HUES64 (cell line): ENCODE measurements around the gene MYH9.
"Not testable (repeated sequence)": the region's sequence is repeated elsewhere in the genome, so short reads cannot be mapped to it uniquely, and the experiment has no call there.

ENCODE experiments used
- H3K27ac ChIP-seq: 2 replicates; pipeline ENCODE4 v1.7.0; 2013; ENCODE audit warnings: low read depth, low read length, inconsistent platforms
- H3K27me3 ChIP-seq: 2 replicates; pipeline ENCODE4 v1.6.1; 2013; ENCODE audit warnings: mild to moderate bottlenecking, low read length; ENCODE audit not compliant: insufficient read depth
- H3K36me3 ChIP-seq: 2 replicates; pipeline ENCODE4 v1.6.1; 2013; ENCODE audit warnings: mild to moderate bottlenecking, low read length; ENCODE audit not compliant: insufficient read depth
- H3K4me1 ChIP-seq: 2 replicates; pipeline ENCODE4 v1.6.1; 2013; ENCODE audit warnings: mild to moderate bottlenecking, low read length, moderate library complexity; ENCODE audit not compliant: insufficient read depth
- H3K4me3 ChIP-seq: 2 replicates; pipeline ENCODE4 v1.5.1; 2013; ENCODE audit warnings: mild to moderate bottlenecking, low read length, moderate library complexity
- H3K9ac ChIP-seq: 2 replicates; pipeline ENCODE4 v1.6.1; 2013; ENCODE audit warnings: mild to moderate bottlenecking, low read depth, low read length
- H3K9me3 ChIP-seq: 2 replicates; pipeline ENCODE4 v1.6.1; 2013; ENCODE audit warnings: low read depth, low read length; ENCODE audit not compliant: insufficient read depth
- WGBS: fragments of 150-250, 120-280 bp; methylation state at CpG from one replicate; pipeline ENCODE4 v1.1.7; 2013; ENCODE audit warnings: missing lambda C conversion rate; 5-methylcytosine and 5-hydroxymethylcytosine counted together

Gene MYH9

GRCh38 chr22:36424466-36424865 lies 36.7 kb upstream of the MYH9 start:
- H3K4me3 ChIP-seq, H3K4me1 ChIP-seq: not testable (repeated sequence)
- WGBS, result 88% methylated on average over 5 of the region's 5 CpGs

DNA sequence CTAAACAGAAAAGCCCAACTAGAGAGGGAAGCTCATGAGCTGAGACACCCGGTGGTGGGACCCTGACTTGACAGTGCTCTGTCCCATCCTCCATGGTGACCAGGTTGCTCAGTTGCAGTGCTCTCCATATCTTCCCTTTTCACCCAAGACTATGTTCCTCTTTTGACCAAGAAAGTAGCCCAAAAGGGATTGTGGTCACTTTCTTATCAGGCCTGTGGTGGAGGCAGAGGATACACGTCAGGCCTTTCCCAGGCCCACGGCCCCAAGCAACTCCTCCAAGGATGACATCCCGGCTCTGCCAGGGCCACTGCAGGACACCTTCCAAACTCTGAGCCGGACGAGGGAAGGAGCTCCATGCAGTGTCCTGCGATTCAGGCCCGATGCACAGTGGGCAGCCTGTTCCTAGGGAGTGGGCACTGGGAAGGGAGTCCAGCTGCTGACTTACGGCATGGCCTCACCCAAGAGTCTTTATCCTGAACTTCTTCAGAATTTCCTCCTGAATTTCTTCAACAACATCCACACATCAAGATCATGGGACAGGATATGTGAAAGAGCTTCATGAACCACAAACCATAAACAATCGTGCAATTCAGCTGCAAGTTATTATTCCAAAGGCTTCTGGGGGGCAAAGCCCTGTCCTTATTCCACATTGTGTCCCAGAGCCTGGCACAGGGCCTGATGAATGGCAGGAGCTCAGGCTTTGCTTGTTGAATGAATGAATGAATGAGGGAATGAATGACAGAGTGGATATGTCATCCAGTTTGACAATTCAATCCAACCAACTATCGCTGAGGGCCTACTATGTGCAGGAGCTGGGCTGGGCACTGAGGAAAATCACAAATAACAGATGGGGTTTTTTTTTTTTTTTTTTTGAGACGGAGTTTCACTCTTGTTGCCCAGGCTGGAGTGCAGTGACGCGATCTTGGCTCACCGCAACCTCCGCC lies 36.0 kb upstream of the MYH9 start:
- 96% methylated on average over 15 of the region's 16 CpGs for WGBS
- H3K27me3 ChIP-seq, result no peaks in the 10 kb centered on the region
- no peaks in the 10 kb centered on the region for H3K36me3 ChIP-seq
- no peak overlapping the region for H3K27ac ChIP-seq
- no peak overlapping the region for H3K4me3 ChIP-seq
- H3K4me1 ChIP-seq, result peaks cover 11% of the 10 kb centered on the region; the same call in 1 of the 2 replicates
- no peaks in the 10 kb centered on the region for H3K9me3 ChIP-seq
- no peak overlapping the region for H3K9ac ChIP-seq

More at GRCh38 chr22:36424466-36424865, 36.7 kb upstream of the MYH9 start:
- H3K27me3 ChIP-seq, H3K36me3 ChIP-seq, H3K9me3 ChIP-seq, H3K27ac ChIP-seq, H3K9ac ChIP-seq: not testable (repeated sequence)

DNA sequence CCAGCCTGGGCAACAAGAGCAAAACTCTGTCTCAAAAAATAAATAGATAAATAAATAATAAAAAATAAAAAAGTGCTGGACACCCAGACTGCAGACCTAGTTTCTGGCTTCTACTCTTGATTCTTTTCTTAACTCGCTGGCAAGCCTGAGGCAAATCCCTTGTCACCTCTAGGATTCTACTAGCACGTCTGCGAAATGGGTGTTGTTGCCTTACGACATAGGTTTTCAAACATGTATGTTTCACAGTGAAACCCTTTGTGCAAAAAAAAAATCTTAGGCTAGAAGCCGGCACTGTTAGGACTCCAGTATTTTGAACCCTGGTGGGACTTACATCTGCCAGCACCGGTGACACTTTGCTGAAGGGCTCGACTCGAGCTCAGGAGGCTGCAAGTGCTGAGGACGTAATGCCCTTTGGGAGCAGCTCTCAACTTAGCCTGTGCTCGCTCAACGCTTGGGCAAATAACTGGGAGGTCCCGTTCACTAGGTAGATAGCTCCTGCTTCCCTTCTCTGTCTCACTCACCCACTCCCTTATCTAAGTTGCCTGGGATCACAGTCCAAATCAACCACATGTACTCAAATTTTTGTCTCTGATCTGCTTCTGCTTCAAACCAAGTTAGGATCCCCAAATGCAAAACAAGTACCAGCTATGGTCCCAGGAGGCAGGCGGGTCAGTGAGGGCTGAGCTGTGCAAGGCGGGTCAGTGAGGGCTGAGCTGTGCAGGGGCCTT lies 34.7 kb upstream of the MYH9 start:
- H3K27me3 ChIP-seq, result no peaks in the 10 kb centered on the region
- no peak overlapping the region for H3K4me3 ChIP-seq
- H3K27ac ChIP-seq, result no peak overlapping the region
- no peak overlapping the region for H3K9ac ChIP-seq
- H3K4me1 ChIP-seq, result peaks cover 11% of the 10 kb centered on the region; the same call in 1 of the 2 replicates
- WGBS, result 93% methylated on average over 14 of the region's 14 CpGs
- H3K9me3 ChIP-seq, result no peaks in the 10 kb centered on the region
- no peaks in the 10 kb centered on the region for H3K36me3 ChIP-seq

- no peaks in the 10 kb centered on the region for H3K27me3 ChIP-seq
- no peaks in the 10 kb centered on the region for H3K36me3 ChIP-seq
- no peak overlapping the region for H3K4me3 ChIP-seq
- 89% methylated on average over 21 of the region's 21 CpGs for WGBS
- H3K27ac ChIP-seq, result no peak overlapping the region
- H3K9ac ChIP-seq, result no peak overlapping the region
- H3K4me1 ChIP-seq, result peaks cover 4% of the 10 kb centered on the region; the same call in 1 of the 2 replicates
- H3K9me3 ChIP-seq, result no peaks in the 10 kb centered on the region
These were observed 32.4 kb upstream of the MYH9 start for GRCh38 chr22:36419912-36420882.

GRCh38 chr22:36419177-36419911 lies 31.6 kb upstream of the MYH9 start:
- Histone ChIP-seq H3K4me3 (no peak overlapping the region), H3K27ac (peak overlapping the region; percentile 6; the same call in 1 of the 2 replicates), H3K9me3 (no peaks in the 10 kb centered on the region), H3K36me3 (no peaks in the 10 kb centered on the region), H3K27me3 (no peaks in the 10 kb centered on the region), H3K4me1 (peaks cover 4% of the 10 kb centered on the region; the same call in 1 of the 2 replicates), H3K9ac (no peak overlapping the region)
- 35% methylated on average over 13 of the region's 13 CpGs for WGBS

DNA sequence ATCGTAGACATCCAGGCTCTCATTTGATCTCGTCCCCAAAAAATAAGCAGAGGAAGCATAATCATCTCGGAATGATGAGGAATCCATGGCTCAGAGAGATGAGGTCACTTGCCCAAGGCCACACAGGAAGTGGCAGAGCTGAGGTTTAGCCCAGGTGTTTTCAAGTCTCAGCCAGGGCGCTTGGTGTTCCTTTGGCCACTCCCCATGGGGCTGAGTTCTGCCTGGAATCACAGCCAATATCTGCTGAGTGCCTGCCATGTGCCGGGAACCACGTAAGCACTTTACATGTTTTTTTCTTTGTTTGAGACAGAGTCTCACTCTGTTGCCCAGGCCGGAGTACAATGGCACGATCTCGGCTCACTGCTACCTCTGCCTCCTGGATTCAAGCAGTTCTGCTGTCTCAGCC lies 29.5 kb upstream of the MYH9 start:
- WGBS, result 93% methylated on average over 9 of the region's 9 CpGs
- H3K27me3 ChIP-seq, result no peaks in the 10 kb centered on the region
- no peak overlapping the region for H3K4me3 ChIP-seq
- no peaks in the 10 kb centered on the region for H3K9me3 ChIP-seq
- H3K36me3 ChIP-seq, result no peaks in the 10 kb centered on the region
- H3K27ac ChIP-seq, result no peak overlapping the region
- H3K9ac ChIP-seq, result no peak overlapping the region
- peaks cover 4% of the 10 kb centered on the region; the same call in 1 of the 2 replicates for H3K4me1 ChIP-seq

DNA sequence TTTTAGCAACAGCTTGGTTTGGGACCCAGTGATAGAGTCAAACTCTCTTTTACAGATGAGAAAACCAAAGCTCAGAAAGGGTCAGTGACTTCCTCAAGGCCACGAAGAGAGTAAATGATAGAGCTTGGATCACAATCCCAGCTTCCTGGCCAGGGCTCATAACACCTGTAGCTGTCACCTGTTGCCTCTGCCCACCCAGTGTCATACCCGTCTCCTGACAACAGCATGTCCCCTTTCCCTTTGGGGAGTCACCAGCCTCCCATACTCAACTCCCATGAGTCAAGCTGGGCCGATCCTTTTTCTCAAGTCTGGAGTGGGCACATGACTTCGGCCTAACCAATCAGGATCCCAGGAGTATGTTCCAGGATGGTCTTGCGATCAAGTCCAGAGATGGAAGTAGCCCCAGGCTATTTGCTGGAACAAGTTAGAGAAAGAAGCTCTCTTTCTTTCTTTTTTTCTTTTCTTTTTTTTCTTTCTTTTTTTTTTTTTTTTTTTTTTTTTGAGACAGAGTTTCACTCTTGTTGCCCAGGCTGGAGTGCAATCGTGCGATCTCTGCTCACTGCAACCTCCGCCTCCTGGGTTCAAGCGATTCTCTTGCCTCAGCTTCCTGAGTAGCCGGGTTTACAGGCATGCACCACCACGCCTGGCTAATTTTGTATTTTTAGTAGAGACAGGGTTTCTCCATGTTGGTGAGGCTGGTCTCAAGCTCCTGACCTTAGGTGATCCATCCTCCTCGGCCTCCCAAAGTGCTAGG lies 27.8 kb upstream of the MYH9 start:
- H3K36me3 ChIP-seq, result no peaks in the 10 kb centered on the region
- no peaks in the 10 kb centered on the region for H3K9me3 ChIP-seq
- no peaks in the 10 kb centered on the region for H3K27me3 ChIP-seq
- H3K27ac ChIP-seq, result no peak overlapping the region
- no peak overlapping the region for H3K4me3 ChIP-seq
- WGBS, result 94% methylated on average over 12 of the region's 12 CpGs
- H3K9ac ChIP-seq, result no peak overlapping the region
- H3K4me1 ChIP-seq, result peaks cover 4% of the 10 kb centered on the region; the same call in 1 of the 2 replicates

DNA sequence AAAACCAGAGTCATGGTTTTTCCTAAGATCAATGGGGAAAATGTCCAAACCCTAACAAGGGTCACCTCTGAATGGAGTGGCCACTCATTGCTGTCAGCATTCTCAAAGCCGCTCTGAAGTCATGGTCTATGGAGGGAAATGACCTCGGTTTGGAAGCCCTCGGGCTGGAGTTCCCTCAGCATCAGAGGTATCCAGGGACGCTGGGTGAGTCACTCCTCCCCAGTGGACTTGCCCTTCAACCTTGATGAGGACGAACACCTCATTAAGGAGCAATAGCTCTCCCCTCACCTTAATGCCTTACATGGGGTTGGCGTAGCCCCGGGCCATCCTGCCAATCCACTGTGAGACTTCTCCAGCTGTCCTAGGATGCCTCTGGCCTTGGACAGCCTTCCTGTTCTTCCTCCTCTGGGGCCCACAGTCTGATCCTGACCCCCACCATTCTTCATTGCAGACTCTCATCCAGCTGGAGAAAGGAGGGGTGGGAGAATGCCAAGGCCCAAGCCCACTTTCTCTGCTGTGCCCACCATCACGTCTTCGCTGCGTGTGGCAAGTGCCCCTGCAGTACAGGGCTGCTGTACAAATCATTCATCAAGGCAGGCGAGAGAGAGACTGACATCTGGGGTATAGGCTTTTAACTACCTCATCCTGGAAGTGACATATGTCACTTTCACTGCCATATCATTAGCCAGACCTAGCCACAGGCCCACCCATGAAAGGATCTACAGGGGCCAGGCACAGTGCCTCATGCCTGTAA lies 25.4 kb upstream of the MYH9 start:
- WGBS, result 83% methylated on average over 11 of the region's 11 CpGs
- Histone ChIP-seq H3K9me3 (no peaks in the 10 kb centered on the region), H3K4me1 (0 out of 2 replicates have a peak, but pooled peaks cover 7% of the 10 kb centered on the region), H3K27me3 (no peaks in the 10 kb centered on the region), H3K9ac (no peak overlapping the region), H3K4me3 (no peak overlapping the region), H3K36me3 (no peaks in the 10 kb centered on the region), H3K27ac (no peak overlapping the region)

DNA sequence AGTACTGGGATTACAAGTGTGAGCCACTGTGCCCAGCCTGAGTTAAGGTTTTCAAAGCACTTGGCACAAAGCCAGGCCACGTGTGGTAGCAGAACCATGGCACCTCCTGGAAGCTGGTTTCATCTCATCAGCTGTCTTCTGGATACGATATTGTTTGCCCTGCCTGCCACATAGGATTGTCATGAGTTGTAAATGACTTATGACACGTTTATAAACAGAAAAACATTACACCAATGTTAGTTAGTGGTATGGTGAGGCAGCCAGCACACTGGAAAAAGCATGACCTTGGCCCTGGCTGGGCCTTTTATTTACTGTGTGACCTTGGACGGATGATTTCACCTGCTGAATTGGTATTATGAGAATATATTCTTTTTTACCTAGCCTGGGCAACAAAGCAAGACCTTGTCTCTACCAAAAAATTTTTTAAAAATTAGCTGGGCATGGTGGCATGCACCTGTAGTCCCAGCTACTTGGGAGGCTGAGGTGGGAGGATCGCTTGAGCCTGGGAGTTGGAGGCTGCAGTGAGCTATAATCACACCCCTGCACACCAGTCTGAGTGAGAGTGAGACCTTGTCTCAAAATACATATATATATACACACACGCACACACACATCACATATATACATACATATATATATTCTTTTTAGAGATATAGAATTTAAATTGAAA lies 24.0 kb upstream of the MYH9 start:
- 95% methylated on average over 4 of the region's 6 CpGs for WGBS
- H3K36me3 ChIP-seq, result no peaks in the 10 kb centered on the region
- no peak overlapping the region for H3K9ac ChIP-seq
- no peak overlapping the region for H3K27ac ChIP-seq
- H3K4me1 ChIP-seq, result 0 out of 2 replicates have a peak, but pooled peaks cover 7% of the 10 kb centered on the region
- H3K27me3 ChIP-seq, result no peaks in the 10 kb centered on the region
- no peaks in the 10 kb centered on the region for H3K9me3 ChIP-seq
- H3K4me3 ChIP-seq, result no peak overlapping the region
